SH-SY5Y (cell line): ENCODE results near the gene NT5C1B.

Experiments used
- GATA2 ChIP-seq: IDR thresholded peaks from 2 replicates; pipeline ENCODE4 v1.6.1; 2011; ENCODE audit warnings: mild to moderate bottlenecking, low read depth, low read length
- GATA3 ChIP-seq: IDR thresholded peaks from 2 replicates; pipeline ENCODE4 v1.6.1; 2011; ENCODE audit warnings: low read depth, mild to moderate bottlenecking, low read length, moderate library complexity

GRCh38 chr2:18580606-18581005 lies 8.8 kb downstream of the NT5C1B start:
- TF ChIP-seq GATA3 (no peak), GATA2 (no peak)
